Endothelial cell of umbilical vein (primary cell): ENCODE measurements around the gene LST1. TPM values are rescaled to one million over a fixed set of nuclear protein-coding genes. Genes with fewer than 3 reads are reported as not detected.

Experiments used
- BruUV-seq: library from RNA; stranded (reverse); fragments of 400-500 nt; replicated peaks from 2 replicates; lab custom pipeline; 2021; lab: Mats Ljungman, UMichigan
- CTCF ChIA-PET: fragments of 300-600, 350-600 bp; sonication (Branson Sonifier 250); formaldehyde crosslinking; loops from one replicate; lab custom pipeline; 2021; ENCODE audit warnings: antibody characterized with exemption, inconsistent platforms; lab: Charles Lee
- POLR2A ChIA-PET: fragments of 300-600, 350-600 bp; sonication (Branson Sonifier 250); formaldehyde crosslinking; loops from one replicate; lab custom pipeline; 2021; ENCODE audit warnings: antibody characterized with exemption, inconsistent platforms; lab: Charles Lee
- DNase-seq: peaks from one replicate; pipeline ENCODE4 v3.0.0-alpha.2; 2011; ENCODE audit warnings: low read depth, low spot score
- FAIRE-seq: peaks from 2 replicates; lab custom pipeline; 2011; peaks lifted over from hg19 to GRCh38; lab: Jason Lieb, UNC
- H2AFZ ChIP-seq: 2 replicates; pipeline ENCODE4 v1.6.0; 2012; ENCODE audit warnings: low read depth, low read length, control low read depth, inconsistent platforms
- H3K27ac ChIP-seq: 2 replicates; pipeline ENCODE4 v1.5.1; 2011; ENCODE audit warnings: low read depth, mild to moderate bottlenecking, control low read depth, low read length, moderate library complexity; ENCODE audit not compliant: insufficient read depth
- H3K27me3 ChIP-seq, 2 experiments: 2 replicates each; pipeline versions ENCODE4 v1.6.0 to v1.6.1; 2011; ENCODE audit warnings: low read length in 2 of 2, mixed read lengths in 1 of 2; ENCODE audit not compliant: control insufficient read depth in 2 of 2, insufficient read depth in 2 of 2
- H3K36me3 ChIP-seq, 2 experiments: 2 replicates in 1 of 2; 3 replicates in 1 of 2; pipeline ENCODE4 v1.5.1; 2011; ENCODE audit warnings: low read length in 2 of 2, mild to moderate bottlenecking in 1 of 2, moderate library complexity in 1 of 2; ENCODE audit not compliant: control insufficient read depth in 2 of 2, insufficient read depth in 2 of 2; ENCODE audit errors: extremely low read depth in 1 of 2
- H3K4me1 ChIP-seq: 3 replicates; pipeline ENCODE4 v1.5.1; 2011; ENCODE audit warnings: mild to moderate bottlenecking, low read length; ENCODE audit not compliant: control insufficient read depth, insufficient read depth; ENCODE audit errors: extremely low read depth
- H3K4me2 ChIP-seq: 2 replicates; pipeline ENCODE4 v1.6.1; 2011; ENCODE audit warnings: low read length, control low read depth, mixed read lengths; ENCODE audit not compliant: insufficient read depth
- H3K4me3 ChIP-seq, 3 experiments: fragments of 200-600 bp in 1 of 3; sonication (generic), shearing (Covaris generic) in 1 of 3; replicated peaks in 1 of 3; 2 replicates each; pipeline ENCODE4 v1.5.1; 2011 to 2016; ENCODE audit warnings: control low read depth in 3 of 3, low read length in 3 of 3, mild to moderate bottlenecking in 2 of 3, inconsistent platforms in 1 of 3, low read depth in 1 of 3, moderate library complexity in 1 of 3; ENCODE audit not compliant: insufficient read depth in 1 of 3
- H3K79me2 ChIP-seq: 2 replicates; pipeline ENCODE4 v1.6.0; 2012; ENCODE audit warnings: low read length, inconsistent platforms; ENCODE audit not compliant: control insufficient read depth, insufficient read depth
- H3K9ac ChIP-seq: replicated peaks from 2 replicates; pipeline ENCODE3; 2011; ENCODE audit warnings: low read length, control low read depth; ENCODE audit not compliant: insufficient read depth; ENCODE audit errors: extremely low read depth
- H3K9me1 ChIP-seq: replicated peaks from 3 replicates; pipeline ENCODE4 v1.6.0; 2011; ENCODE audit warnings: mild to moderate bottlenecking, low read length; ENCODE audit not compliant: control insufficient read depth, insufficient read depth; ENCODE audit errors: extremely low read depth
- H3K9me3 ChIP-seq: replicated peaks from 2 replicates; pipeline ENCODE4 v1.5.1; 2012; ENCODE audit warnings: low read length, inconsistent platforms; ENCODE audit not compliant: control insufficient read depth, insufficient read depth
- H4K20me1 ChIP-seq: replicated peaks from 2 replicates; pipeline ENCODE3; 2011; ENCODE audit warnings: mild to moderate bottlenecking, low read length; ENCODE audit not compliant: control insufficient read depth, insufficient read depth; ENCODE audit errors: extremely low read depth
- CTCF ChIP-seq, 2 donors: IDR thresholded peaks; 1 replicate in 1 of 2; 2 replicates in 1 of 2; pipeline ENCODE4 v1.5.1; 2011; ENCODE audit warnings: low read length in 2 of 2, mild to moderate bottlenecking in 2 of 2, moderate library complexity in 2 of 2, control low read depth in 1 of 2, inconsistent platforms in 1 of 2, low read depth in 1 of 2; ENCODE audit not compliant: insufficient read depth in 1 of 2; ENCODE audit errors: extremely low read depth in 1 of 2
- EZH2 ChIP-seq: IDR thresholded peaks from 2 replicates; pipeline ENCODE4 v1.6.1; 2012; ENCODE audit warnings: borderline replicate concordance, low read depth, mild to moderate bottlenecking, moderate library complexity, low read length, inconsistent platforms; ENCODE audit not compliant: severe bottlenecking
- FOS ChIP-seq: IDR thresholded peaks from 2 replicates; pipeline ENCODE4 v1.6.1; 2011; ENCODE audit warnings: mild to moderate bottlenecking, low read length, moderate library complexity, borderline replicate concordance; ENCODE audit not compliant: insufficient read depth
- GATA2 ChIP-seq: IDR thresholded peaks from 2 replicates; pipeline ENCODE4 v1.7.0; 2011; ENCODE audit warnings: low read depth, mild to moderate bottlenecking, moderate library complexity, mixed read lengths, low read length; ENCODE audit not compliant: insufficient read length, insufficient read depth
- JUN ChIP-seq: IDR thresholded peaks from 2 replicates; pipeline ENCODE4 v1.6.1; 2011; ENCODE audit warnings: borderline replicate concordance, low read depth; ENCODE audit not compliant: insufficient read length, insufficient read depth
- MYC ChIP-seq: IDR thresholded peaks from one replicate; pipeline ENCODE4 v1.6.1; 2011; ENCODE audit warnings: mild to moderate bottlenecking, low read depth, low read length
- POLR2A ChIP-seq: IDR thresholded peaks from 2 replicates; pipeline ENCODE4 v1.6.1; 2012; ENCODE audit warnings: low read depth, mild to moderate bottlenecking, control low read depth, low read length
- POLR2AphosphoS5 ChIP-seq: IDR thresholded peaks from 2 replicates; pipeline ENCODE4 v1.6.1; 2012; ENCODE audit warnings: low read depth, mild to moderate bottlenecking, control low read depth, low read length, moderate library complexity; ENCODE audit not compliant: insufficient read depth
- dilution Hi-C: fragments of 300-500 bp; cut with MboI; formaldehyde crosslinking; loops from one replicate; pipeline ENCODE4 v1.15.0; 2019; ENCODE audit warnings: low sequenced_read_pairs; ENCODE audit not compliant: extremely low pct_ligation_motif_present
- intact Hi-C: fragments of 100-400 bp; cut with micrococcal nuclease; formaldehyde crosslinking; loops from one replicate; pipeline ENCODE4 v1.10.0; 2022
- polyA plus RNA-seq, 4 experiments: library from polyadenylated mRNA; depleted of rRNA in 3 of 4; stranded (reverse) in 3 of 4; unstranded in 1 of 4; fragments of >200 nt; gene quantifications; 2 replicates each; pipeline versions ENCODE4 v1.2.1 to v1.2.3, GENCODE V29; 2011 to 2012; ENCODE audit warnings: missing spikeins in 1 of 4
- total RNA-seq: library from RNA; stranded (reverse); gene quantifications from 2 replicates; pipeline ENCODE4 v1.2.3, GENCODE V29; 2021
- TF ChIP-seq, protein P1 (sequence below): IDR thresholded peaks from 2 replicates; pipeline ENCODE4 v1.6.1; 2011; ENCODE audit not compliant: insufficient read depth, insufficient read length

Gene LST1
- total and polyA plus RNA-seq, 2 donors (not counting 3 experiments of a cell fraction or from before 2014, with no cell fraction given): 1.00 to 1.8 TPM

DNA sequence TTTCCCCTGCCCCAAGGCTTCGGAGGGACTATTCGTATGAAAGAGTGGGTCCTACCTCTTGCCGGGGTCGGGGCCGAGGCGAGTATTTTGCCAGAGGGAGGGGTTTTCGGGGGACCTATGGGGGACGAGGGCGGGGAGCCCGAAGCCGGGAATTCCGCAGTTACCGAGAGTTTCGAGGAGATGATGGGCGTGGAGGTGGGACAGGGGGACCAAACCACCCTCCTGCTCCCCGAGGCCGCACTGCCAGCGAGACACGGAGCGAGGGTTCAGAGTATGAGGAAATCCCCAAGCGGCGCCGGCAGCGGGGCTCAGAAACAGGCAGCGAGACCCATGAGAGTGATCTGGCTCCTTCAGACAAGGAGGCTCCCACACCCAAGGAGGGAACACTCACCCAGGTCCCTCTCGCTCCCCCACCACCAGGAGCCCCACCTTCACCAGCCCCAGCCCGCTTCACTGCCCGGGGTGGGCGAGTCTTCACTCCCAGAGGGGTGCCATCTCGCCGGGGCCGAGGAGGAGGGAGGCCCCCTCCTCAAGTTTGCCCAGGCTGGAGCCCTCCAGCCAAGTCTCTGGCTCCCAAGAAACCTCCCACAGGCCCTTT lies 45.7 kb downstream of the LST1 start:
- no peaks in the 10 kb centered on the region for H3K9me3 ChIP-seq
- H3K9me1 ChIP-seq: no peaks in the 10 kb centered on the region
- FAIRE-seq (no peak), DNase-seq (no peak)
- H3K9ac ChIP-seq: no peak overlapping the region
- H3K4me1 ChIP-seq: no peaks in the 10 kb centered on the region
- H3K36me3 ChIP-seq: peaks cover 51 to 84% of the 10 kb centered on the region in 2 experiments
- H3K79me2 ChIP-seq: peaks cover 26% of the 10 kb centered on the region
- dilution Hi-C loops: no loop called here
- no TSS peak for BruUV-seq
- H2AFZ ChIP-seq: no peak overlapping the region
- POLR2A ChIA-PET: no interaction called here
- H3K27ac ChIP-seq: no peak overlapping the region
- peaks cover 3% of the 10 kb centered on the region for H4K20me1 ChIP-seq
- intact Hi-C loops: no loop called here
- no peaks in the 10 kb centered on the region for H3K27me3 ChIP-seq
- no peak overlapping the region for H3K4me3 ChIP-seq
- TF ChIP-seq EZH2 (no peak), JUN (no peak), MYC (no peak), GATA2 (no peak)
- TF ChIP-seq, protein P1, sequence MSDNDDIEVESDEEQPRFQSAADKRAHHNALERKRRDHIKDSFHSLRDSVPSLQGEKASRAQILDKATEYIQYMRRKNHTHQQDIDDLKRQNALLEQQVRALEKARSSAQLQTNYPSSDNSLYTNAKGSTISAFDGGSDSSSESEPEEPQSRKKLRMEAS: no peak
- H3K4me2 ChIP-seq: no peak overlapping the region
- CTCF ChIA-PET: no interaction called here

- no peak overlapping the region for H3K9ac ChIP-seq
- no peak for FAIRE-seq
- intact Hi-C loops: no loop called here
- no peak overlapping the region for H3K4me3 ChIP-seq
- ChIA-PET POLR2A (no interaction called here), CTCF (no interaction called here)
- no peak overlapping the region for H3K27ac ChIP-seq
- H3K27me3 ChIP-seq: no peaks in the 10 kb centered on the region
- H3K4me1 ChIP-seq: no peaks in the 10 kb centered on the region
- H3K9me3 ChIP-seq: no peaks in the 10 kb centered on the region
- no TSS peak for BruUV-seq
- DNase-seq: no peak
- peaks cover 54 to 87% of the 10 kb centered on the region in 2 experiments for H3K36me3 ChIP-seq
- no peak overlapping the region for H3K4me2 ChIP-seq
- H2AFZ ChIP-seq: no peak overlapping the region
- H4K20me1 ChIP-seq: peaks cover 3% of the 10 kb centered on the region
- no peaks in the 10 kb centered on the region for H3K9me1 ChIP-seq
- dilution Hi-C loops: no loop called here
- H3K79me2 ChIP-seq: peaks cover 23% of the 10 kb centered on the region
- TF ChIP-seq POLR2A: no peak
- TF ChIP-seq JUN: no peak
- no peak for TF ChIP-seq EZH2
- TF ChIP-seq POLR2AphosphoS5: no peak
- no peak for TF ChIP-seq CTCF (IDR thresholded peaks at IDR 0.05; ENCODE audit: extremely low read depth in 1 of 2, insufficient read depth in 1 of 2, low read depth in 1 of 2, low read length in 2 of 2)
- no peak for TF ChIP-seq MYC
- TF ChIP-seq GATA2: no peak
- TF ChIP-seq, protein P1: no peak
- no peak for TF ChIP-seq FOS
These were observed 46.3 kb downstream of the LST1 start for GRCh38 chr6:31632279-31632946.
